Prostate gland (tissue), 2 donors: ENCODE results near the gene PHF21B. TPM values are rescaled to one million over a fixed set of nuclear protein-coding genes. Genes with fewer than 3 reads are reported as not detected.

Experiments used
- DNase-seq: peaks from one replicate; pipeline ENCODE4 v3.0.0-alpha.2; 2019; ENCODE audit warnings: low spot score
- H3K27ac ChIP-seq, 2 donors: fragments of 200-600 bp; sonication (generic); 2 replicates each; pipeline ENCODE4 v1.5.1; 2017 to 2019
- H3K27me3 ChIP-seq: fragments of 200-600 bp; sonication (generic); replicated peaks from 2 replicates; pipeline ENCODE4 v1.5.1; 2019; ENCODE audit not compliant: insufficient read depth
- H3K36me3 ChIP-seq, 2 donors: fragments of 200-600 bp; sonication (generic); 1 replicate in 1 of 2; 2 replicates in 1 of 2; pipeline versions ENCODE4 v1.5.1 to v1.8.1; 2017 to 2019
- H3K4me1 ChIP-seq: fragments of 200-600 bp; sonication (generic); replicated peaks from 2 replicates; pipeline ENCODE4 v1.5.1; 2019
- H3K4me3 ChIP-seq, 2 donors: fragments of 200-600 bp; sonication (generic); 2 replicates each; pipeline ENCODE4 v1.5.1; 2017 to 2019
- H3K9me3 ChIP-seq: fragments of 200-600 bp; sonication (generic); 2 replicates; pipeline ENCODE4 v1.5.1; 2017
- POLR2A ChIP-seq: fragments of 450-650 bp; IDR thresholded peaks from one replicate; pipeline ENCODE4 v1.6.1; 2016; ENCODE audit warnings: antibody characterized with exemption, mild to moderate bottlenecking
- POLR2AphosphoS5 ChIP-seq: sonication (generic); formaldehyde crosslinking; IDR thresholded peaks from one replicate; pipeline ENCODE4 v1.6.1; 2017; ENCODE audit warnings: antibody characterized with exemption
- WGBS: methylation state at CpG from one replicate; pipeline ENCODE4 v1.1.5; 2018; 5-methylcytosine and 5-hydroxymethylcytosine counted together
- intact Hi-C: fragments of 100-400 bp; cut with DNase I; formaldehyde crosslinking; loops from one replicate; pipeline ENCODE4 v1.14.2; 2022
- total RNA-seq, 2 donors: library from RNA; depleted of rRNA; stranded (reverse); fragments of >200 nt; gene quantifications; one replicate each; pipeline ENCODE4 v1.1.0, GENCODE V29; 2016
- TF ChIP-seq, protein P1 (sequence below), 4 experiments: fragments of 200-600 bp in 2 of 4; fragments of 450-650 bp in 2 of 4; sonication (generic) in 2 of 4; IDR thresholded peaks; 1 replicate in 3 of 4; 2 replicates in 1 of 4; pipeline ENCODE4 v1.5.1; 2016 to 2019; ENCODE audit warnings: antibody characterized with exemption in 4 of 4, mild to moderate bottlenecking in 2 of 4, moderate library complexity in 2 of 4

Gene PHF21B
- total RNA-seq, 2 donors from 2014 or later = 9.7 to 27.3 TPM

DNA sequence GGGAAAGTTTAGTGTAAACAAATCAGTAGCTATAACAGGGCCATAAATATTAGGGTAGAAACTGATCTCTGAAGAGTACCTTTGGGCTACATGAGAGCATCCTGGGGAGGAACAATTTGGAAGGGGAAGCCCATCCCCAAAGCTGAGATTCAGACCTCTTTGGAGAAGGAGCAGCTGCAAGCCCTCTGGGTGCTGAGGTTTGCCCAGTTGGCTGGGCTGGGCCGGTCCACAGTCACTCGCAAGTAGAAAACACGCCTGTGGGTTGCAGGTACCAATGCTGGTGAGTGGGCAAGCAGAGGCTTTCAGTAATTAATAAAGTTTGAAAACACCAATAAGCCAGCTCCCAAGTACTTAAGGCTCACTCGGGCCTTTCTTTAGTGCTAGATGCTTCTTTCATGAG is 132.9 kb downstream of the PHF21B start:
- H3K27ac ChIP-seq = no peak overlapping the region
- H3K4me1 ChIP-seq = no peaks in the 10 kb centered on the region
- TF ChIP-seq POLR2AphosphoS5 (no peak), POLR2A (no peak)
- TF ChIP-seq, protein P1, sequence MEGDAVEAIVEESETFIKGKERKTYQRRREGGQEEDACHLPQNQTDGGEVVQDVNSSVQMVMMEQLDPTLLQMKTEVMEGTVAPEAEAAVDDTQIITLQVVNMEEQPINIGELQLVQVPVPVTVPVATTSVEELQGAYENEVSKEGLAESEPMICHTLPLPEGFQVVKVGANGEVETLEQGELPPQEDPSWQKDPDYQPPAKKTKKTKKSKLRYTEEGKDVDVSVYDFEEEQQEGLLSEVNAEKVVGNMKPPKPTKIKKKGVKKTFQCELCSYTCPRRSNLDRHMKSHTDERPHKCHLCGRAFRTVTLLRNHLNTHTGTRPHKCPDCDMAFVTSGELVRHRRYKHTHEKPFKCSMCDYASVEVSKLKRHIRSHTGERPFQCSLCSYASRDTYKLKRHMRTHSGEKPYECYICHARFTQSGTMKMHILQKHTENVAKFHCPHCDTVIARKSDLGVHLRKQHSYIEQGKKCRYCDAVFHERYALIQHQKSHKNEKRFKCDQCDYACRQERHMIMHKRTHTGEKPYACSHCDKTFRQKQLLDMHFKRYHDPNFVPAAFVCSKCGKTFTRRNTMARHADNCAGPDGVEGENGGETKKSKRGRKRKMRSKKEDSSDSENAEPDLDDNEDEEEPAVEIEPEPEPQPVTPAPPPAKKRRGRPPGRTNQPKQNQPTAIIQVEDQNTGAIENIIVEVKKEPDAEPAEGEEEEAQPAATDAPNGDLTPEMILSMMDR (IDR thresholded peaks at IDR 0.05) = no peak
- no peak for DNase-seq
- H3K9me3 ChIP-seq = no peaks in the 10 kb centered on the region
- 92% methylated on average over 4 of the region's 4 CpGs for WGBS
- no peaks in the 10 kb centered on the region for H3K27me3 ChIP-seq
- H3K36me3 ChIP-seq = no peaks in the 10 kb centered on the region
- H3K4me3 ChIP-seq = no peak overlapping the region
- intact Hi-C loops = no loop called here

DNA sequence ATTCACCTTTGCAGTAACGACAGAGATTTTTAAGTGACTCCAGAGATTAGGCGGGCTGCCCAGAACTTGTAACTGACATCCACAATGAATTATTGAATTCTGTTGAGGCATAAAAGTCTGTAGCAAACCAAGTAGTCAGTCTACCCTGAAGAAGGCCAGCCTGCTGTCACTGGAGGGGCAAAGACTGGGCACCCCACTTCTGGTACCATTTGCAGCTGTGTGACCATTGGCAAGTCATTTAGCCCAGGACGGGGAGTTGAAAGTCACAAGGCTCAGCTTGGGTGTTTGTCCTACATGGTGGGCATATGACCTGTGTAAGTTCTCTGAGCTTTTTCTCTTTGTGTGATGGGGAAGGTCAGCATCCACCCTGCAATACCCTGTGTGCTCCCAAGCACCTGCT is 138.0 kb downstream of the PHF21B start:
- no peaks in the 10 kb centered on the region for H3K27me3 ChIP-seq
- intact Hi-C loops = no loop called here
- no peaks in the 10 kb centered on the region for H3K36me3 ChIP-seq
- no peak overlapping the region for H3K4me3 ChIP-seq
- H3K4me1 ChIP-seq = no peaks in the 10 kb centered on the region
- no peaks in the 10 kb centered on the region for H3K9me3 ChIP-seq
- WGBS = 88% methylated on average over 3 of the region's 3 CpGs
- H3K27ac ChIP-seq = no peak overlapping the region
- no peak for TF ChIP-seq POLR2AphosphoS5
- TF ChIP-seq, protein P1 (IDR thresholded peaks at IDR 0.05) = no peak
- no peak for TF ChIP-seq POLR2A
- no peak for DNase-seq

DNA sequence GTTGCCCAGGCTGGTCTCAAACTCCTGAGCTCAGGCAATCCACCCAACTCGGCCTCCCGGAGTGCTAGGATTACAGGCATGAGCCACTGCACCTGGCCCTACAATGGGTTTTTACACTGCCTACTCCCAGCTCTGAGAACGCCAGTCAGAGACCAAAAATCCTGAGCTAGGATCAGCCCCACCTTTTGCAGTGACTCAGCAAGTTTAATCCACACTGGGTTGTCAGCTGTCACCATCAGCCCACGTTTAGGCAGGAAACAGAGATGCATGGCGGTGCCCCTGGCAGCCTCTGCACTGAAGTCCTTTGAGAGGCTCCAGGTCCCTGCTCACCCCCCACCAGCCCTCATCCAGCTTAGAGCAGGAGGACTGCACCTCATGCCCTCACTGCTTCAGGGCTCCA is 139.8 kb downstream of the PHF21B start:
- H3K4me1 ChIP-seq = no peaks in the 10 kb centered on the region
- no peak overlapping the region for H3K27ac ChIP-seq
- H3K36me3 ChIP-seq = no peaks in the 10 kb centered on the region
- no peak for TF ChIP-seq POLR2AphosphoS5
- TF ChIP-seq POLR2A = no peak
- TF ChIP-seq, protein P1 (IDR thresholded peaks at IDR 0.05) = no peak
- no peaks in the 10 kb centered on the region for H3K9me3 ChIP-seq
- no peak overlapping the region for H3K4me3 ChIP-seq
- intact Hi-C loops = no loop called here
- no peaks in the 10 kb centered on the region for H3K27me3 ChIP-seq
- no peak for DNase-seq
- 60% methylated on average over 5 of the region's 5 CpGs for WGBS

DNA sequence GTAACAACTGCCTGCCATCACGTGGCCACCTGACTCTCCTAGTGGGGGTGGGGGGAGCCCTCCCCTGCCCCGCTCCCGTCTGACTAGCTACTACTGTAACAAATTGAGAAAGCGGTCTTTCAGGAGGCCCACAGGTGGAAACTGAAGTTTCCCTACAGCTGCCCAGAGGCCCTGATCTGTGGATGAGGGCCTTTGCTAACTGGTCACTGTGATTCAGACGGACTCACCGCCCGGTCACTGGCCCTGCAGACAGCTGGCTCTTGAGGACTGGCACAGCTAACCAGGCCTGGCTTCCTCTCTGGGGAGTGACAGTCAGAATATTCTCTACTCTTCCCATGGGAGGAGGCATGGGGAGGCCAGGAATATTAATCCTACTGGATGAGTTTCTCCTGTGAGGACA is 140.6 kb downstream of the PHF21B start:
- H3K36me3 ChIP-seq = no peaks in the 10 kb centered on the region
- no peaks in the 10 kb centered on the region for H3K27me3 ChIP-seq
- H3K9me3 ChIP-seq = no peaks in the 10 kb centered on the region
- no peak overlapping the region for H3K27ac ChIP-seq
- DNase-seq = no peak
- no peak overlapping the region for H3K4me3 ChIP-seq
- WGBS = 82% methylated on average over 7 of the region's 7 CpGs
- no peaks in the 10 kb centered on the region for H3K4me1 ChIP-seq
- TF ChIP-seq POLR2AphosphoS5 (no peak), POLR2A (no peak)
- TF ChIP-seq, protein P1 (IDR thresholded peaks at IDR 0.05) = no peak
- intact Hi-C loops = no loop called here

DNA sequence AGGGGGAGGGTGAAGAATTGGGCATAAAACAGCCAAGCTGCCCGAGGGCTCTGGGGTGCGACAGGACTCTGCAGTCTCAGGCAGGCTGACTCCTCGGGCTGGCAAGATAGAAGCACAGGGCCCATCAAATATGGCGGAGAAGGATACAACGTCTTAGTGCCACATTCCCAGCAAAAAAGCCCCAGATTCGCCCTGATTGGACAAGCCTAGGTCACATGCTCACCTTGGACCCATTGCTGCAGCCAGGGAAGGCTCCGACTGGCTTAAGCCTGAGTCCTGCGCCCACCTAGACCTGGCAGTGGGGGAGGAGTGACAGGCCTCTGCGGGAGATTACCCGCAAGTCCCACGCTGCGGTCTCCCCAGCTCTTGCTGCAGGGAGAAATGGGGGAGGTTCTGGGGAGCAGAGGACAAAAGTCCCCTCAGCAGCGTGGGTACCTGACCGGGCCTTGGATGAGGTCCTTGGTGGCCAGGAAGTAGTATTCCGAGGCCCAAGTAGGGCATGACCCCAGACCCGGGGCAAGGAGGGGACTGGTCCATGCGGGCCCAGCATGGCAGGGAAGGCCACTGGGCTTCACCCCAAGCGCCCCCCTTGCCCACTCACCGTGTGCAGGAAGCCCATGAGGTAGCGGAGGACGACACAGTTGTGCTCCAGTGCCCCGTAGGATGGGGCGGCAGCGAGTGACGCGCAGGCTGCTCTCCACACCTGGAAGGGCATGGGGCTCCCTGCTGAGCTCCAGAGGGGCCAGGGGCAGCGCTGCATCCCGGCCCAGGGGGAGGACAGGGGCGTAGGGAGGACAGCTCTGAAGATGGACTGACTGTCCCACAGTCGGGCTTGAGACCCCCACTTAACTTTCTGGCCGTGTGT is 144.4 kb downstream of the PHF21B start:
- Histone ChIP-seq H3K36me3 (no peaks in the 10 kb centered on the region), H3K27ac (no peak overlapping the region), H3K9me3 (no peaks in the 10 kb centered on the region), H3K27me3 (no peaks in the 10 kb centered on the region), H3K4me3 (no peak overlapping the region), H3K4me1 (no peaks in the 10 kb centered on the region)
- intact Hi-C loops = no loop called here
- WGBS = 88% methylated on average over 31 of the region's 31 CpGs
- TF ChIP-seq, protein P1 (IDR thresholded peaks at IDR 0.05) = no peak
- no peak for TF ChIP-seq POLR2AphosphoS5
- no peak for TF ChIP-seq POLR2A
- no peak for DNase-seq
